Measurements from ENCODE around the gene FOXK2. TPM values are rescaled to one million over a fixed set of nuclear protein-coding genes. Genes with fewer than 3 reads are reported as not detected.
A peak's percentile ranks its signal among the peaks of the same experiment; 100 is the strongest.

Gene FOXK2
- total RNA-seq, 1 experiment from 2014 or later: 118 TPM

DNA sequence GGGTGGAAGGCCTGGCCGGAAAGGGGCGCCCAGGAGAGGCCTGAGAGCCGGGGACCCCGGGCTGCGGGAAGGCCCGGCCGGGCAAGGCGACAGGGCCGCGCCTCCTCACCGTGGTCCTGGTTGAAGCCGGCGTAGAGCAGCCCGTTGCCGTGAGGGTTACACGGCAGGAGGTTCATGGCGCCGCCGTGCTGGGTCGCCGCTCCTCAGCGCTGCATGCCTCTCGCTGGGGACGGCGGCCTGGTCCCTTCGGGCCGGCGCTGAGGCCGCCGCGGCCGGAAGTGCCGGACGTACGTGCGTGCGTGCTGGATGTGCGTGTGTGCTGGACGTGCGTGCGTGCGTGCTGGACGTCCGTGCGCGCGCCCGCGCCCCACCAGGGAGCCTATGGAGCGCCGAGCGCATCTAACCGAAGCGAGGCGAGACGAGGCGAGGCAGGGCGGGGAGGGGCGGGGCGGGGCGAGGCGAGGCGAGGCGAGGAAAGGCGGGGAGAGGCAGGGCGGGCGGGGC is 128.7 kb downstream of the FOXK2 start, which contains the start of gene WDR45B:
TSS of gene WDR45B (minus strand) at position 280 of the 504 bp plus-strand sequence. CDS start at position 176, 104 bp downstream.
- H3K4me1 ChIP-seq: peaks cover 8% of the 10 kb centered on the region; the same call in 1 of the 2 replicates
- ChIA-PET POLR2A (interaction anchor here (0.7 kb wide), 1 partner anchor 1815 kb away, joined by 3 read pairs; no protein-coding TSS in a partner anchor), CTCF (no interaction called here)
- Mint-ChIP-seq H3K9me3 (ENCODE audit: unreplicated experiment) (no peaks in the 10 kb centered on the region), H3K27me3 (ENCODE audit: insufficient read depth, unreplicated experiment) (no peaks in the 10 kb centered on the region), H3K27ac (ENCODE audit: unreplicated experiment) (peak within 1 kb of the TSS; percentile 64), H3K4me1 (ENCODE audit: low read depth, unreplicated experiment) (no peaks in the 10 kb centered on the region), H3K4me3 (ENCODE audit: unreplicated experiment) (peak within 1 kb of the TSS; percentile 84), H3K36me3 (ENCODE audit: insufficient read depth, unreplicated experiment) (peaks cover 40% of the 10 kb centered on the region)
- no TSS peak for BruUV-seq (replicated peaks)
- peak within 1 kb of the TSS; percentile 88 for H3K4me3 ChIP-seq (ENCODE audit: low read depth, low read length)
- H3K9me3 ChIP-seq: no peaks in the 10 kb centered on the region
- peak; percentile 94 to 95 for DNase-seq
- TF ChIP-seq, protein P1, sequence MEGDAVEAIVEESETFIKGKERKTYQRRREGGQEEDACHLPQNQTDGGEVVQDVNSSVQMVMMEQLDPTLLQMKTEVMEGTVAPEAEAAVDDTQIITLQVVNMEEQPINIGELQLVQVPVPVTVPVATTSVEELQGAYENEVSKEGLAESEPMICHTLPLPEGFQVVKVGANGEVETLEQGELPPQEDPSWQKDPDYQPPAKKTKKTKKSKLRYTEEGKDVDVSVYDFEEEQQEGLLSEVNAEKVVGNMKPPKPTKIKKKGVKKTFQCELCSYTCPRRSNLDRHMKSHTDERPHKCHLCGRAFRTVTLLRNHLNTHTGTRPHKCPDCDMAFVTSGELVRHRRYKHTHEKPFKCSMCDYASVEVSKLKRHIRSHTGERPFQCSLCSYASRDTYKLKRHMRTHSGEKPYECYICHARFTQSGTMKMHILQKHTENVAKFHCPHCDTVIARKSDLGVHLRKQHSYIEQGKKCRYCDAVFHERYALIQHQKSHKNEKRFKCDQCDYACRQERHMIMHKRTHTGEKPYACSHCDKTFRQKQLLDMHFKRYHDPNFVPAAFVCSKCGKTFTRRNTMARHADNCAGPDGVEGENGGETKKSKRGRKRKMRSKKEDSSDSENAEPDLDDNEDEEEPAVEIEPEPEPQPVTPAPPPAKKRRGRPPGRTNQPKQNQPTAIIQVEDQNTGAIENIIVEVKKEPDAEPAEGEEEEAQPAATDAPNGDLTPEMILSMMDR (IDR thresholded peaks at IDR 0.05; ENCODE audit: insufficient read depth in 1 of 2, low read depth in 1 of 2, low read length in 1 of 2, severe bottlenecking in 1 of 2, unreplicated experiment in 1 of 2): no peak
- intact Hi-C loops (cut with micrococcal nuclease; ENCODE audit: unreplicated experiment): no loop called here
- H3K36me3 ChIP-seq (ENCODE audit: control insufficient read depth, insufficient read depth, low read length): peaks cover 3% of the 10 kb centered on the region
- H3K27me3 ChIP-seq (replicated peaks; ENCODE audit: control insufficient read depth, insufficient read depth, low read length): no peaks in the 10 kb centered on the region

DNA sequence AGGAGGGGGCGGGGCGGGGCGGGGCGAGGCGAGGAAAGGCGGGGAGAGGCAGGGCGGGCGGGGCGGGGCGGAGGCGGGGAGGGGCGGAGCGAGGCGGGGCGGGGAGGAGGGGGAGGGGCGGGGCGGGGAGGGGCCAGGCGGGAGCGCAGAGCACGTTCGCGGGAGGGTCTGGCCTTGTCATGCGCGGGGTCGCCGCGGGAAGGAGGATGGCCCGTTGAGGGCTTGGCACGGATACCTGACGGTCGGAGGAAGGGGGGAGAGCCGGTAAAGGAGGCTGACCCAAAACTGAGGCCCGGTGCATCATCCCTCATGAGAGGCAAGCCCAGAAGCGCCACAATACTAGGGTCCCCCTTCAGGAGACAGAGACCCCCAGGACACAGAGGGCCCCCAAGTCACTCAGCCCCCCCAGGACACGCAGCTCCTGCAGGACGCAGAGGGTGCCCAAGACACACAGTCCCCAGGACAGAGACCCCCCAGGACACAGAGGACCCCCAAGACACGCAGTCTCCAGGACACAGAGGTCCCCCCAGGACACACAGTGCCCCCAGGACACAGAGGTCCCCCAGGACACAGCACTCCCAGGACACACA is 129.3 kb downstream of the FOXK2 start:
- intact Hi-C loops (cut with micrococcal nuclease; ENCODE audit: unreplicated experiment): no loop called here
- BruUV-seq (replicated peaks): no TSS peak
- no peaks in the 10 kb centered on the region for H3K4me1 Mint-ChIP-seq (ENCODE audit: low read depth, unreplicated experiment)
- H3K36me3 ChIP-seq (ENCODE audit: control insufficient read depth, insufficient read depth, low read length): peaks cover 3% of the 10 kb centered on the region; the same call in 1 of the 2 replicates
- peak; percentile 51 to 67 for DNase-seq
- H3K27ac Mint-ChIP-seq (ENCODE audit: unreplicated experiment): peak overlapping the region; percentile 64
- H3K4me1 ChIP-seq: peaks cover 8% of the 10 kb centered on the region; the same call in 1 of the 2 replicates
- H3K9me3 ChIP-seq: no peaks in the 10 kb centered on the region
- peaks cover 36% of the 10 kb centered on the region for H3K36me3 Mint-ChIP-seq (ENCODE audit: insufficient read depth, unreplicated experiment)
- no peaks in the 10 kb centered on the region for H3K9me3 Mint-ChIP-seq (ENCODE audit: unreplicated experiment)
- no peaks in the 10 kb centered on the region for H3K27me3 Mint-ChIP-seq (ENCODE audit: insufficient read depth, unreplicated experiment)
- CTCF ChIA-PET: no interaction called here
- POLR2A ChIA-PET: interaction anchor here (0.7 kb wide), 1 partner anchor 1815 kb away, joined by 3 read pairs; no protein-coding TSS in a partner anchor
- peak overlapping the region; percentile 47 for H3K4me3 ChIP-seq (ENCODE audit: low read depth, low read length)
- TF ChIP-seq, protein P1 (IDR thresholded peaks at IDR 0.05; ENCODE audit: insufficient read depth in 1 of 2, low read depth in 1 of 2, low read length in 1 of 2, severe bottlenecking in 1 of 2, unreplicated experiment in 1 of 2): no peak
- H3K4me3 Mint-ChIP-seq (ENCODE audit: unreplicated experiment): peak overlapping the region; percentile 84
- no peaks in the 10 kb centered on the region for H3K27me3 ChIP-seq (replicated peaks; ENCODE audit: control insufficient read depth, insufficient read depth, low read length)

DNA sequence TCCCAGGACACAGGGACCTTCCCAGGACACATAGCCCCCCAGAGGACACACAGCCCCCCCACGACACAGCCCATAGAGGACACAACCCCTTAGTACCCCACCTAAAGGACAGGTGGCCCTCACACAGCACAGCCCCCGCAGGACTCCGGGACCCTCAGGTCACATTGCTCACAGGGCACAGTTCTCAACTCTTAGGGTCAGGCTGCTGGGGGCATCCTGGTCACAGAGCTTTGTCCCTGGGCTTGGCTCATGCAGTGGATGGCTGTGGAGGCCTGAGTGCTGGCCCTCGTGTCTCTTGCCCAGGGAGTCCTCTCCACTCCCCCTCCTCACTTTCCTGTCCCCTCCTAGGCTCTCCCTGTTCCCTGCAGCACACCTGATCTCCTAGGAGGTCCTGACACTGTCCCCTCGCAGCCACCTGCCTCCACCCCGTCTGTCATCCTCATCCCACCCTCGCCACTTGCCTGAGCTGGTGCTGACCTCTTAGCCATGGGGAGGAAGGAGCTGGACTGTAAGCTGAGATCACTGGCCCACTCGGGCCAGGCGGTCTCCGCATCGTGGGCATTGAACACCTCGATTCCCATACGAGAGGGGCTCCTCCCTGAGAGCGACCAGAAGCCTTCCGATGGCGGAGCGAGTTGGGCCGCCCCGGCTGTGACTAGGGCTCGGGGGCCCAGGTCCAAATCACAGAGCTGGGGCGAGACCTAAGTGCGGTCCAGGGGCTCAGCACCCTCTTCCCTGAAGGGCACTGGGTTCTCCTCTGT is 130.1 kb downstream of the FOXK2 start:
- Histone ChIP-seq H3K4me1 (peaks cover 8% of the 10 kb centered on the region; the same call in 1 of the 2 replicates), H3K9me3 (no peaks in the 10 kb centered on the region), H3K36me3 (ENCODE audit: control insufficient read depth, insufficient read depth, low read length) (no peaks in the 10 kb centered on the region), H3K4me3 (ENCODE audit: low read depth, low read length) (no peak overlapping the region), H3K27me3 (replicated peaks; ENCODE audit: control insufficient read depth, insufficient read depth, low read length) (no peaks in the 10 kb centered on the region)
- Mint-ChIP-seq H3K4me3 (ENCODE audit: unreplicated experiment) (peak overlapping the region; percentile 84), H3K27me3 (ENCODE audit: insufficient read depth, unreplicated experiment) (no peaks in the 10 kb centered on the region), H3K9me3 (ENCODE audit: unreplicated experiment) (no peaks in the 10 kb centered on the region), H3K4me1 (ENCODE audit: low read depth, unreplicated experiment) (no peaks in the 10 kb centered on the region), H3K36me3 (ENCODE audit: insufficient read depth, unreplicated experiment) (peaks cover 27% of the 10 kb centered on the region), H3K27ac (ENCODE audit: unreplicated experiment) (peak overlapping the region; percentile 64)
- no peak for DNase-seq
- POLR2A ChIA-PET: no interaction called here
- no TSS peak for BruUV-seq (replicated peaks)
- CTCF ChIA-PET: no interaction called here
- TF ChIP-seq, protein P1 (IDR thresholded peaks at IDR 0.05; ENCODE audit: insufficient read depth in 1 of 2, low read depth in 1 of 2, low read length in 1 of 2, severe bottlenecking in 1 of 2, unreplicated experiment in 1 of 2): no peak
- intact Hi-C loops (cut with micrococcal nuclease; ENCODE audit: unreplicated experiment): no loop called here
